ENCODE results near the gene RBFOX2.

Gene RBFOX2

DNA sequence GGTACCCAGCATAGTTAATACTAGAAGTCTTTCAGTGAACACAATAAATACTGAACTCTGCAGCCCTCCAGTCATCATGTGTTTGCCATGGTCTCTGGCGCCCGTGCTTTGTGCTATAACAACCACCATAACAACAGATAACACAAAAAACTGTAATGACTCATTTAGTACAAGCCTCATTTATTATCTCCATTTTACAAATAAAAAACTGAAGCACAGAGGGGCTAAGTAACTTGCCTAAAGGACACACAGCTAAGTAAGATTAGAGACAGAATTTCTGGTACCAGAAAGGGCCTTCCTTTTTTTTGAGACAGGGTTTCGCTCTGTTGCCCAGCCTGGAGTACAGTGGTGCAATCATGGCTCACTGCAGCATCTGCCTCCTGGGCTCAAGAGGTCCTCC is 19.5 kb downstream of the RBFOX2 start:
- TF ChIP-seq POLR2AphosphoS5 (IDR thresholded peaks at IDR 0.05; ENCODE audit: low read depth, low read length) (no peak), TAF1 (IDR thresholded peaks at IDR 0.05; ENCODE audit: borderline replicate concordance, insufficient read depth, low read length) (no peak), SIN3A (IDR thresholded peaks at IDR 0.05; ENCODE audit: borderline replicate concordance, insufficient read depth, low read length) (no peak), FOXP2 (optimal IDR thresholded peaks at IDR 0.05; ENCODE audit: borderline replicate concordance, extremely low read depth, extremely low read length, insufficient read depth) (no peak)
- TF ChIP-seq, protein P1, sequence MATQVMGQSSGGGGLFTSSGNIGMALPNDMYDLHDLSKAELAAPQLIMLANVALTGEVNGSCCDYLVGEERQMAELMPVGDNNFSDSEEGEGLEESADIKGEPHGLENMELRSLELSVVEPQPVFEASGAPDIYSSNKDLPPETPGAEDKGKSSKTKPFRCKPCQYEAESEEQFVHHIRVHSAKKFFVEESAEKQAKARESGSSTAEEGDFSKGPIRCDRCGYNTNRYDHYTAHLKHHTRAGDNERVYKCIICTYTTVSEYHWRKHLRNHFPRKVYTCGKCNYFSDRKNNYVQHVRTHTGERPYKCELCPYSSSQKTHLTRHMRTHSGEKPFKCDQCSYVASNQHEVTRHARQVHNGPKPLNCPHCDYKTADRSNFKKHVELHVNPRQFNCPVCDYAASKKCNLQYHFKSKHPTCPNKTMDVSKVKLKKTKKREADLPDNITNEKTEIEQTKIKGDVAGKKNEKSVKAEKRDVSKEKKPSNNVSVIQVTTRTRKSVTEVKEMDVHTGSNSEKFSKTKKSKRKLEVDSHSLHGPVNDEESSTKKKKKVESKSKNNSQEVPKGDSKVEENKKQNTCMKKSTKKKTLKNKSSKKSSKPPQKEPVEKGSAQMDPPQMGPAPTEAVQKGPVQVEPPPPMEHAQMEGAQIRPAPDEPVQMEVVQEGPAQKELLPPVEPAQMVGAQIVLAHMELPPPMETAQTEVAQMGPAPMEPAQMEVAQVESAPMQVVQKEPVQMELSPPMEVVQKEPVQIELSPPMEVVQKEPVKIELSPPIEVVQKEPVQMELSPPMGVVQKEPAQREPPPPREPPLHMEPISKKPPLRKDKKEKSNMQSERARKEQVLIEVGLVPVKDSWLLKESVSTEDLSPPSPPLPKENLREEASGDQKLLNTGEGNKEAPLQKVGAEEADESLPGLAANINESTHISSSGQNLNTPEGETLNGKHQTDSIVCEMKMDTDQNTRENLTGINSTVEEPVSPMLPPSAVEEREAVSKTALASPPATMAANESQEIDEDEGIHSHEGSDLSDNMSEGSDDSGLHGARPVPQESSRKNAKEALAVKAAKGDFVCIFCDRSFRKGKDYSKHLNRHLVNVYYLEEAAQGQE (IDR thresholded peaks at IDR 0.05; ENCODE audit: insufficient read depth in 1 of 2, low read depth in 2 of 2, low read length in 2 of 2) = no peak

DNA sequence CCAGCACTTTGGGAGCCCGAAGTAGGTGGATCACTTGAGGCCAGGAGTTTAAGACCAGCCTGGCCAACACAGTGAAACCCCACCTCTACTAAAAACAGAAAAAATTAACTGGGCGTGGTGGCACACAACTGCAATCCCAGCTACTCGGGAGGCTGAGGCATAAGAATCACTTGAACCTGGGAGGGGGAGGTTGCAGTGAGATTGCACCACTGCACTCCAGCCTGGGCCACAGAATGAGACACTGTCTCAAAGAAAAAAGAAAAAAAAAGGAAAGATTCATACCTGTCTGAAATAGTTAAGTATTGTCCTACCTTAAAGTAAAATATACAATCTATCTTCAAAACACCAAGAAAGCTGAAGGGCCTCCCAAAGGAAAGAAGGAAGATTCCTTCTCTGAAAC is 20.1 kb downstream of the RBFOX2 start:
- TF ChIP-seq FOXP2 (optimal IDR thresholded peaks at IDR 0.05; ENCODE audit: borderline replicate concordance, extremely low read depth, extremely low read length, insufficient read depth) = no peak
- TF ChIP-seq TAF1 (IDR thresholded peaks at IDR 0.05; ENCODE audit: borderline replicate concordance, insufficient read depth, low read length) = no peak
- TF ChIP-seq POLR2AphosphoS5 (IDR thresholded peaks at IDR 0.05; ENCODE audit: low read depth, low read length) = no peak
- TF ChIP-seq, protein P1 (IDR thresholded peaks at IDR 0.05; ENCODE audit: insufficient read depth in 1 of 2, low read depth in 2 of 2, low read length in 2 of 2) = no peak
- no peak for TF ChIP-seq SIN3A (IDR thresholded peaks at IDR 0.05; ENCODE audit: borderline replicate concordance, insufficient read depth, low read length)

DNA sequence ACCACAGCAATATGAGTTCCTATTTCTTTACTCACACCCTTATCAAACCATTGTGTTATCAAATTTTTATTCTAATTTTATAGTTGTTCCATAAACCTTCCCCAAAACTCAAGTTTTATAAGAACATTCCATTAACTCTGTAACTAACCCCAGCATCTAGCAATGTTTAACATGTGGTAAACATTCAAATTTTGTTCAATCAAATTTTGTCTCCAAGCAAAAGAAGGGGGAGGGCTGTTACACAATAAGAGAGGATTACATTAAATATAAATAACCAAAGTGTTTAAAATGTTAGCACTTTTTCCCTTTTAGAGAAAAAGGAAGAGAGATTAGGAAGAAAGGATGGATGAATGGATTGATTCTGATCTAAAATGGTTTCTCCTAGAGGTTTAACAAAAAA is 20.5 kb downstream of the RBFOX2 start:
- TF ChIP-seq, protein P1 (IDR thresholded peaks at IDR 0.05; ENCODE audit: insufficient read depth in 1 of 2, low read depth in 2 of 2, low read length in 2 of 2) = no peak
- no peak for TF ChIP-seq SIN3A (IDR thresholded peaks at IDR 0.05; ENCODE audit: borderline replicate concordance, insufficient read depth, low read length)
- TF ChIP-seq TAF1 (IDR thresholded peaks at IDR 0.05; ENCODE audit: borderline replicate concordance, insufficient read depth, low read length) = no peak
- TF ChIP-seq FOXP2 (optimal IDR thresholded peaks at IDR 0.05; ENCODE audit: borderline replicate concordance, extremely low read depth, extremely low read length, insufficient read depth) = no peak
- no peak for TF ChIP-seq POLR2AphosphoS5 (IDR thresholded peaks at IDR 0.05; ENCODE audit: low read depth, low read length)

DNA sequence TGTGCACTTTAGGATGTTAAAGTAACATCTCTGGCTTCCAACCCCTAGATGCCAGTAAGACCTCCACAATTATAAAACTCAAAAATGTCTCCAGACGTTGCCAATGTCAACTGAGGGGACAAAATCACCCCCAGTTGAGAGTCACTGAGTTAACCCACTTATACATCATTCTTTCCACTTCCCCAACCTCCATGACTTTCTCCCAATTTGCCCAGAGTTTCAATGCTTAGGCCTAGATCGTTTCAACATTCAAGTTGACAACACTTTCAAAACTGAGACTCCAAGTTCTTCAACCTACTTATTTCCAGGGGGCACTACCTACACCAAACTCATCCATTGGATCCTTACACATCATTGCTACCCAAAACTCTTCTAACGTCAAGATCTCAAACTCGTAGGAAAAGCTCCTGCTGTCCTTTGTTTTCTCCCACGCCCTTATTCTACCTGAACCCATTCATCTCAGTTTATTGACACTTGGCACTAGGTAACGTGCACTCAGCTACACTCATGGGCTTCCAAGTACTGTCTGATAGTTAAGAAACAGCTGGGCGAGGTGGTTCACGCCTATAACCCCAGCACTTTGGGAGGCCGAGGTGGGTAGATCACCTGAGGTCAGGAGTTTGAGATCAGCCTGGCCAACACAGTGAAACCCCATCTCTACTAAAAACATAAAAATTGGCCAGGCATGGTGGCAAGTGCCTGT is 24.5 kb downstream of the RBFOX2 start:
- TF ChIP-seq POLR2AphosphoS5 (IDR thresholded peaks at IDR 0.05; ENCODE audit: low read depth, low read length) (no peak), FOXP2 (optimal IDR thresholded peaks at IDR 0.05; ENCODE audit: borderline replicate concordance, extremely low read depth, extremely low read length, insufficient read depth) (no peak), SIN3A (IDR thresholded peaks at IDR 0.05; ENCODE audit: borderline replicate concordance, insufficient read depth, low read length) (no peak)

DNA sequence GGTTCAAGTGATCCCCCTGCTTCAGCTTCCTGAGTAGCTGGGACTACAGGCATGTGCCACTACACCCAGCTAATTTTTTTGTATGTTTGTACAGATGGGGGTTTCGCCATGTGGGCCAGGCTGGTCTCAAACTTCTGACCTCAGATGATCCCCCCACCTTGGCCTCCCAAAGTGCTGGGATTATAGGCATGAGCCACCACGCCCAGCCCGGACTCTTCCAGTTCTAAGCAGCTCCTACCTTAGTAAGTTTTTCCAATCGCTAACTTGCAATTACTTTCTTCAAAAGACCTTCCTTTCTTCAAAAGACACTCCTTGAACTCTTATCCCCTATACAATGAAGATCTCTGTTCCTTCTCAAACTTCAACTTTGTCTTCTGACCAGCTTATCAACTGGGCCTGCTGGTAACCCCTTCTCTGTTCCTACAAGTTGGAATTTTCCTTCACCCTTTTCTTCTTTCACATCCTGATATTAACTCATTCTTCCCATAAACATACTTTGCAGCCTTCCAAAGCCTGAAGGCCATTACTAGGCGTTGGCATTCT is 25.8 kb downstream of the RBFOX2 start:
- no peak for TF ChIP-seq TAF1 (IDR thresholded peaks at IDR 0.05; ENCODE audit: borderline replicate concordance, insufficient read depth, low read length)
- TF ChIP-seq POLR2AphosphoS5 (IDR thresholded peaks at IDR 0.05; ENCODE audit: low read depth, low read length) = no peak

DNA sequence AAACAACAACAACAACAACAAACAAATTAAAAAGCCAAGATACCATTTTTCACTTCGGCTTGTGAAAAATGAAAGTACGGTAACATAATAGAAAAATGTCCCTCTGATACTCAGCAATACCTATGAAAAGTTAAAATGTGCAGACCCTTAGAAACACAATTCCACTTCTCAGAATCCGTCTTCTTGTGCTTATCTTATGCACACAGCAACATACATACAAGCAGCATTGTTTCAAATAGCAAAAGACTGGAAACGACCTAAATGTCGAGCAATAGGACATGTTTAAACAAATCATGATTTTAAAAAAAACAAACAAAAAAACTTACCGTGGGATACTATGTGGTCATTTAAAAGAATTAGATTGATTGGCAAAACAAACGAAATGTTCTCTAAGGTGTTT is 26.5 kb downstream of the RBFOX2 start:
- TF ChIP-seq SIN3A (IDR thresholded peaks at IDR 0.05; ENCODE audit: borderline replicate concordance, insufficient read depth, low read length) (no peak), FOXP2 (optimal IDR thresholded peaks at IDR 0.05; ENCODE audit: borderline replicate concordance, extremely low read depth, extremely low read length, insufficient read depth) (no peak), TAF1 (IDR thresholded peaks at IDR 0.05; ENCODE audit: borderline replicate concordance, insufficient read depth, low read length) (no peak), POLR2AphosphoS5 (IDR thresholded peaks at IDR 0.05; ENCODE audit: low read depth, low read length) (no peak)
- TF ChIP-seq, protein P1 (IDR thresholded peaks at IDR 0.05; ENCODE audit: insufficient read depth in 1 of 2, low read depth in 2 of 2, low read length in 2 of 2) = no peak
